Activated naive CD8-positive, alpha-beta T cell (primary cell): ENCODE measurements around the gene DOCK9.
A peak's percentile ranks its signal among the peaks of the same experiment; 100 is the strongest.

ENCODE experiments used
- H3K27ac Mint-ChIP-seq: one replicate; pipeline ENCODE4 v1.8.0; 2021; ENCODE audit warnings: mixed read lengths
- H3K27me3 Mint-ChIP-seq: one replicate; pipeline ENCODE4 v1.8.0; 2021; ENCODE audit warnings: mixed read lengths
- H3K36me3 Mint-ChIP-seq: one replicate; pipeline ENCODE4 v1.8.0; 2021; ENCODE audit warnings: mixed read lengths
- H3K4me1 Mint-ChIP-seq: one replicate; pipeline ENCODE4 v1.8.0; 2021; ENCODE audit warnings: low read depth, mixed read lengths
- H3K4me3 Mint-ChIP-seq: one replicate; pipeline ENCODE4 v1.8.0; 2021; ENCODE audit warnings: mild to moderate bottlenecking, mixed read lengths
- H3K9me3 Mint-ChIP-seq: one replicate; pipeline ENCODE4 v1.8.0; 2021; ENCODE audit warnings: low read depth, mixed read lengths

Gene DOCK9

GRCh38 chr13:98954313-98954712 lies 23.6 kb downstream of the DOCK9 start:
- H3K27ac Mint-ChIP-seq = no peak overlapping the region
- no peaks in the 10 kb centered on the region for H3K9me3 Mint-ChIP-seq
- H3K36me3 Mint-ChIP-seq = peaks cover 15% of the 10 kb centered on the region
- peaks cover 20% of the 10 kb centered on the region for H3K4me1 Mint-ChIP-seq
- no peak overlapping the region for H3K4me3 Mint-ChIP-seq
- no peaks in the 10 kb centered on the region for H3K27me3 Mint-ChIP-seq

GRCh38 chr13:98951266-98951665 lies 26.6 kb downstream of the DOCK9 start:
- Mint-ChIP-seq H3K27ac (no peak overlapping the region), H3K9me3 (no peaks in the 10 kb centered on the region), H3K27me3 (no peaks in the 10 kb centered on the region), H3K36me3 (peaks cover 15% of the 10 kb centered on the region), H3K4me3 (no peak overlapping the region), H3K4me1 (peaks cover 35% of the 10 kb centered on the region)

DNA sequence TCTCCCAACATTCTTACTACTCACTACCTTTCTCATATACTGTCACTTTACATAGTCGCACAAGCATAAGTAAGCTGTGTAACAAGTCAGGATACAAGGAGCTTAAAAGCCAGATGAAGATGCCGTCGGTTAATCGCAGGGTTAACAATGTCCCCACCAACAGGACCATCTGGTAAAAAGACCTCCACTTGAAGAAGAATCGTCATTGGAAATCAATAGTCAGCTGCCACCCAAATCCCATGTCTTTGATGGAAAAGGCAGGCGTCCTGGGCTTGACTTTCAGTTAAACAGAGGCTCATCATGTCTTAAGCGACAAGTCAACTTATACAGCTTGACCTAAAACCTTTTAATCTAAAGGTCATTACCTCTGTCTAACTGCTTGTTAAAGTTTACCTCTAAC lies 27.2 kb downstream of the DOCK9 start:
- Mint-ChIP-seq H3K36me3 (peaks cover 15% of the 10 kb centered on the region), H3K4me3 (no peak overlapping the region), H3K27ac (no peak overlapping the region), H3K9me3 (no peaks in the 10 kb centered on the region), H3K4me1 (peaks cover 37% of the 10 kb centered on the region), H3K27me3 (no peaks in the 10 kb centered on the region)

DNA sequence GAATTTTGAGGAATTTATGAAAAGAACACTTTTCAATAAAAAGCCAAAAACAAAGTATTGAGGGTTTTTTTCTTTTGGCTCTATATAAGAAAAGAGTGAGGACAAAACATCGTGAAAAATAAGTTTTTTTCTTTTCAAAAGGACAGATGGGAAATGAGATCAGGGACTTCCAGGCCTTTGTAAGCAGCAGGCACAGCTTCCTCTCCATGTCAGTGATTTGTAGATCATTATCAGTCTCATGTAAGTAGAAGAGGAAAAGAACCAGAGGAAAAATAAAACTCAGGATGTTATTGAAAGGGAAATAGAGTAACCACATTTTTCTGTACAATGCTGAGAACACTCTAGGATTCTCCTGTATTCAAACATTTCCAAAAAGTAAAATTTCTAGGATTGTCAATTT lies 29.9 kb downstream of the DOCK9 start:
- H3K4me1 Mint-ChIP-seq = peaks cover 43% of the 10 kb centered on the region
- peak overlapping the region; percentile 36 for H3K27ac Mint-ChIP-seq
- peaks cover 12% of the 10 kb centered on the region for H3K36me3 Mint-ChIP-seq
- H3K9me3 Mint-ChIP-seq = no peaks in the 10 kb centered on the region
- no peak overlapping the region for H3K4me3 Mint-ChIP-seq
- no peaks in the 10 kb centered on the region for H3K27me3 Mint-ChIP-seq

GRCh38 chr13:98945863-98946605 lies 31.8 kb downstream of the DOCK9 start:
- no peaks in the 10 kb centered on the region for H3K9me3 Mint-ChIP-seq
- H3K27me3 Mint-ChIP-seq = no peaks in the 10 kb centered on the region
- H3K4me3 Mint-ChIP-seq = no peak overlapping the region
- no peak overlapping the region for H3K27ac Mint-ChIP-seq
- H3K36me3 Mint-ChIP-seq = peaks cover 15% of the 10 kb centered on the region
- H3K4me1 Mint-ChIP-seq = peaks cover 47% of the 10 kb centered on the region

DNA sequence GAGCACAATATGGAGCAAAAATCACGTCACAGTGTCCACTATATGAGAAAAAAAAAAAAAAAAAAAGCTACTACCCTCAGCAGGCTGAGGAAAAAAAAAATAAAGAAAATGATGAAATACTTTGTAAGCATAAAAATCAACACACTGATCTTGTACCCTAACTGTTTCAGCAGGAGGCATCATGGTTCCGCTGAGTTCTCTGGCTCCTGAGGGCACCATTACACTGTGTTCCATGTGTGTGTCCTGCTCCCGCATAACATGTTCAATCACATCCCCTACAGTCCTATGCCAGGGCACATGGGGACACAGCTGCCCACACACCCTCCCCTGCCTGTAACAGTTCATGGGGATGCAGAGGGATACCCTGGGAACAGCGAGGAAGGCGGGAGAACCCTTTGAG lies 33.5 kb downstream of the DOCK9 start:
- Mint-ChIP-seq H3K9me3 (no peaks in the 10 kb centered on the region), H3K36me3 (peaks cover 7% of the 10 kb centered on the region), H3K4me1 (peaks cover 51% of the 10 kb centered on the region), H3K27me3 (no peaks in the 10 kb centered on the region), H3K27ac (no peak overlapping the region), H3K4me3 (no peak overlapping the region)

DNA sequence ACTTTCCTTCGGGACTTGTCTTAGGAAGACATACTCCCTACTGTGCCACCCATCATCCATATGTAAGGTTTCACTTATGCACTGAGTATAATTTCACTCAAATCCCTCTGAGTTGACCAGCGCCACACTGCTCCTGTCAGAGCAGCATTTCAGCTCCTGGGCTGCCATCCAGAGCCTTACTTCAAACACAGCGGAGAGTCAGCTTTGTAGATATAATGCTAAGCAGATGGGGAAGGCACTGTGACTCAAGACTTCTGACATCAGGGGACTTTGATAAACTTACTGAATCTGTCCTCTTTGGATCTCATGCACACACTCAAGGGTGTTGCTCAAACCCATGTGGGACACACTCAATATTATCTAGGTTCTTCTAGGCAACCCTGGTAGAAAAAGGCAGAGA lies 34.9 kb downstream of the DOCK9 start:
- H3K36me3 Mint-ChIP-seq = peaks cover 7% of the 10 kb centered on the region

GRCh38 chr13:98942485-98942884 lies 35.4 kb downstream of the DOCK9 start:
- no peaks in the 10 kb centered on the region for H3K9me3 Mint-ChIP-seq
- H3K4me1 Mint-ChIP-seq = peaks cover 44% of the 10 kb centered on the region
- H3K4me3 Mint-ChIP-seq = no peak overlapping the region
- H3K36me3 Mint-ChIP-seq = peaks cover 7% of the 10 kb centered on the region
- no peaks in the 10 kb centered on the region for H3K27me3 Mint-ChIP-seq
- no peak overlapping the region for H3K27ac Mint-ChIP-seq

More for the DNA sequence above, 34.9 kb downstream of the DOCK9 start:
- no peak overlapping the region for H3K27ac Mint-ChIP-seq
- H3K4me1 Mint-ChIP-seq = peaks cover 45% of the 10 kb centered on the region
- H3K9me3 Mint-ChIP-seq = no peaks in the 10 kb centered on the region
- no peak overlapping the region for H3K4me3 Mint-ChIP-seq
- no peaks in the 10 kb centered on the region for H3K27me3 Mint-ChIP-seq

DNA sequence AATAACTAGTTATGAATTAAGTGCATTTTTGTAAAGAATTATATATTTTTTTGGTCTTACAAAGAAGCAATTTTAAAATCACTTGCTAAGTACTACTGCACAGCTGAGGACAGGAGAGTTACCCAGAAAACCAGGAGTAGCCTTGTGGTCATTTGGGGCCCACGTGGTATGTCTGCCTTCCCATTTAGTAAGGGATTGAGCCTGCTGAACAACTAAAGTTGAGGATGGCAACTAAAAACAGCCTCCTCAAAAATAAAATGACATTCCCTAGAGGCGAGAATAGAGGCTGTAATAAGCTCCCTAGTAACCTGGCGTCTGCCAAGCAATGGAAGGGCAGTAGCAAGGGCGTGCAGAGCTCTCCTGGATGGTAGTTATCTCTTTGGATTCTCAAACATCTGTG lies 36.3 kb downstream of the DOCK9 start:
- Mint-ChIP-seq H3K4me3 (no peak overlapping the region), H3K27me3 (no peaks in the 10 kb centered on the region), H3K9me3 (no peaks in the 10 kb centered on the region), H3K4me1 (peaks cover 38% of the 10 kb centered on the region), H3K36me3 (peaks cover 7% of the 10 kb centered on the region), H3K27ac (no peak overlapping the region)

- peaks cover 2% of the 10 kb centered on the region for H3K9me3 Mint-ChIP-seq
- H3K4me1 Mint-ChIP-seq = peaks cover 35% of the 10 kb centered on the region
- peaks cover 8% of the 10 kb centered on the region for H3K36me3 Mint-ChIP-seq
- no peaks in the 10 kb centered on the region for H3K27me3 Mint-ChIP-seq
- H3K27ac Mint-ChIP-seq = no peak overlapping the region
- H3K4me3 Mint-ChIP-seq = no peak overlapping the region
Measured at GRCh38 chr13:98941126-98941525, 36.7 kb downstream of the DOCK9 start.

DNA sequence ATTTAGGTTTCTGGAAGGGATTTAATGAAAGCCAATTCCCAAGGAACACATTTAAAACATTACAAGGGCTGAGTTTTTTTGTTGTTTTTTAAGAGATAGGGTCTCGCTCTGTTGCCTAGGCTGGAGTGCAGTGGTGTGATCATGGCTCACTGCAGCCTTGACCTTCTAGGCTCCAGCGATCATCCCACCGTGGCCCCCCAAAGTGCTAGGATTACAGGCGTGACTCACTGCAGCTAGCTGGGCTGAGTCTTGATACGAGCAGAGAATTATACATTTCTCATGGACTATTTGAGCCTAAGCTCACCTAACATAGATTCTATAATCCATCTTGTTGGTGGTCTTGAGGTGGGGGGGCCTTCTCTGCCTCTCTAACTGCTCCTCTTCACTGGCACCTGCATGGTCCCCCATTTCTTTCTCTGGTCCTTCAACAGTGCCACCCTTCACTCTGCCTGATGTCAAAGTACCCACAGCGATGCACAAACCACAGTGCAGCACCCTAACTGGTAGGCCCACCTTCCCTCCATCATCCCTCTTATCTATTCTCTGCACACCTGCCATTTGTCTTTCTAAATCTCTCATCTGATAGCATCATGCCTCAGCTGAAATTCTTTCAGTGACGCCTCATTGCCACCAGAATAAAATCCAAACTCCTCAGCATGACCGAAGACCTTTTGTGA lies 37.4 kb downstream of the DOCK9 start:
- H3K4me3 Mint-ChIP-seq = no peak overlapping the region
- H3K9me3 Mint-ChIP-seq = peaks cover 5% of the 10 kb centered on the region
- peaks cover 32% of the 10 kb centered on the region for H3K4me1 Mint-ChIP-seq
- H3K27ac Mint-ChIP-seq = no peak overlapping the region
- no peaks in the 10 kb centered on the region for H3K27me3 Mint-ChIP-seq
- H3K36me3 Mint-ChIP-seq = peaks cover 11% of the 10 kb centered on the region

DNA sequence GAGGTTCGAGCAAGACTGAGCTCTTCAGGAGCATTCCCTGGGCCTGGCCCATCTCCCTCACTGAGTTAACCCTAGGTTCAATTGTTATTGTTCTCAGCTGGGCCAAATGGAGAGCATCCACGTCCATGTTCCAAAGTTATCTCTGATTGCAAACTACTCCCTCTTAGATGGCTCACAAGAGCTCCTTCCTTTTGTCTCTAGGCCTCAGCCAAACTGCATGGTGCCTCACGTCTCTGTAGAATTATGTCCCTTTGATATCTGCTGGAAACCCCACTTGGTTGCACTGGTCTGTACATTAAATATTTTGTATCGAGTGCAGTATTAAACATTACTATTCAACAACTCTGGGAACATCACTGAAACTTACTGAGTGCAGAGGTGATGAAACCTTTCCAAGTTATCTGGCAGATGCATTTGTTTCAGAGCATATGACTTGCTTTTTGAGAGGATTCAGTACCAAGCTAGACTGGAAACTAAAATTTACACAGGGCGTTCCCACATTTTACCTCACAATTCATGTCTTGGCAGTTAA lies 38.1 kb downstream of the DOCK9 start:
- Mint-ChIP-seq H3K27ac (no peak overlapping the region), H3K36me3 (peaks cover 14% of the 10 kb centered on the region), H3K9me3 (peaks cover 9% of the 10 kb centered on the region), H3K4me3 (no peak overlapping the region), H3K4me1 (peaks cover 27% of the 10 kb centered on the region), H3K27me3 (no peaks in the 10 kb centered on the region)

DNA sequence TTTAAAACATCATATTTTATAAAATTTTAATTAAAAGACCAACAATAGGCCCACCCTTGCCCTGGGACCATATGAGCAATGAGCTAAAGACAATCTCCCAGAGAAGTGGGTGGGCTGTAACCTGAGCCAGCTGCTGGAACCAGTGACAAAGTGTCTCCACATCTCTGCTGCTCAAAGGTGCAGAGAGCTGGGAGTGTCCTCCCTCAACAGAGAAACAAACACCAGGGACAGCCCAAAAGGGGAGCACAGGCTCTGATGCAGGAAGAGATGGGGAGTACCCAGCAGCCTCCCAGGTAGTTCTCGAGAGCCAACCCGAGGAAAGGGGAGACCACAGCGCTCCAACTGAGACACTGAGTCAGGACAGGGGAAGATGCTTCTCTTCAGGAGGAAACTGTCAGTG lies 39.1 kb downstream of the DOCK9 start:
- Mint-ChIP-seq H3K27me3 (no peaks in the 10 kb centered on the region), H3K27ac (no peak overlapping the region), H3K4me3 (no peak overlapping the region), H3K36me3 (peaks cover 21% of the 10 kb centered on the region), H3K4me1 (peaks cover 27% of the 10 kb centered on the region), H3K9me3 (peaks cover 15% of the 10 kb centered on the region)

DNA sequence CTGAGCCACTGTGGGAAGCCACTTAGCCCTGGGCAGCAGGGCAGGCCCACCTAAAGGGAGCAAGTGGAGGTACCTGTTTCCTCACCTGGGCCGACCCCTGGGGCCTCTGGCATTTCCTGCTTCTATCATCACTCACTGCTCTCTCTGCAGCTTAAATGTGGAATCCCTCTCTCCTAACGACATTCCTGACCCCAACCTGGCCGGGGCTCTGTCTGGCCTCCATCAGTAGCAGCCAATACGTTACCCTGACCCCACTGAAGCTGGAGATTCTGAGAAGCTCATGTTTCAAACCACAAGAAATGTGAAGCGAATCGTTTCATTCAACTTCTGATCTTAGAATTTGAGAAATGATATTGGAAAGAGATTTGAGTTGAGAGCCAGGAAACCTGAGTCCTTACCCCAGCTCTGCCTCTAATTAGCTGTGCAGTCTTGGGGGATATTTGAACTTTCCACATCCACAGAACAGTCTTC lies 39.9 kb downstream of the DOCK9 start:
- H3K4me1 Mint-ChIP-seq = peaks cover 30% of the 10 kb centered on the region
- H3K4me3 Mint-ChIP-seq = no peak overlapping the region
- H3K27ac Mint-ChIP-seq = no peak overlapping the region
- H3K36me3 Mint-ChIP-seq = peaks cover 24% of the 10 kb centered on the region
- no peaks in the 10 kb centered on the region for H3K27me3 Mint-ChIP-seq
- H3K9me3 Mint-ChIP-seq = peaks cover 15% of the 10 kb centered on the region

- no peaks in the 10 kb centered on the region for H3K27me3 Mint-ChIP-seq
- H3K36me3 Mint-ChIP-seq = peaks cover 20% of the 10 kb centered on the region
- peaks cover 24% of the 10 kb centered on the region for H3K4me1 Mint-ChIP-seq
- H3K4me3 Mint-ChIP-seq = no peak overlapping the region
- peaks cover 15% of the 10 kb centered on the region for H3K9me3 Mint-ChIP-seq
- H3K27ac Mint-ChIP-seq = no peak overlapping the region
Measured at GRCh38 chr13:98934243-98934642, 43.6 kb downstream of the DOCK9 start.
